DMS114 treated with DMSO at 0.1 percent for 48 hours (cell line): ENCODE data around the gene ABHD14A.

Experiments
- DNase-seq: peaks from one replicate; lab custom pipeline; 2025; ENCODE audit not compliant: unreplicated experiment; lab: John Stamatoyannopoulos, UW

Gene ABHD14A

DNA sequence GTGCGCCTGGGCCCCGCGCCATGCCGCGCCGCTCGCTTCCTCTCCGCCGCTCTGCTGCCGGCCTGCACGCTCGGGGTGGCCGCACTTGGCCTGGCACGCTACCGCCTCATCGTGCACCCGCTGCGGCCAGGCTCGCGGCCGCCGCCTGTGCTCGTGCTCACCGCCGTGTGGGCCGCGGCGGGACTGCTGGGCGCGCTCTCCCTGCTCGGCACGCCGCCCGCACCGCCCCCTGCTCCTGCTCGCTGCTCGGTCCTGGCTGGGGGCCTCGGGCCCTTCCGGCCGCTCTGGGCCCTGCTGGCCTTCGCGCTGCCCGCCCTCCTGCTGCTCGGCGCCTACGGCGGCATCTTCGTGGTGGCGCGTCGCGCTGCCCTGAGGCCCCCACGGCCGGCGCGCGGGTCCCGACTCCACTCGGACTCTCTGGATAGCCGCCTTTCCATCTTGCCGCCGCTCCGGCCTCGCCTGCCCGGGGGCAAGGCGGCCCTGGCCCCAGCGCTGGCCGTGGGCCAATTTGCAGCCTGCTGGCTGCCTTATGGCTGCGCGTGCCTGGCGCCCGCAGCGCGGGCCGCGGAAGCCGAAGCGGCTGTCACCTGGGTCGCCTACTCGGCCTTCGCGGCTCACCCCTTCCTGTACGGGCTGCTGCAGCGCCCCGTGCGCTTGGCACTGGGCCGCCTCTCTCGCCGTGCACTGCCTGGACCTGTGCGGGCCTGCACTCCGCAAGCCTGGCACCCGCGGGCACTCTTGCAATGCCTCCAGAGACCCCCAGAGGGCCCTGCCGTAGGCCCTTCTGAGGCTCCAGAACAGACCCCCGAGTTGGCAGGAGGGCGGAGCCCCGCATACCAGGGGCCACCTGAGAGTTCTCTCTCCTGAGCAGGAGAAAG lies 18.7 kb upstream of the ABHD14A start:
- no peak for DNase-seq

GRCh38 chr3:51957520-51958205 lies 17.2 kb upstream of the ABHD14A start:
- no peak for DNase-seq

GRCh38 chr3:51958603-51959521 lies 16.0 kb upstream of the ABHD14A start:
- DNase-seq, result no peak

- DNase-seq, result no peak
Observed at GRCh38 chr3:51959651-51960050, 15.2 kb upstream of the ABHD14A start.

DNA sequence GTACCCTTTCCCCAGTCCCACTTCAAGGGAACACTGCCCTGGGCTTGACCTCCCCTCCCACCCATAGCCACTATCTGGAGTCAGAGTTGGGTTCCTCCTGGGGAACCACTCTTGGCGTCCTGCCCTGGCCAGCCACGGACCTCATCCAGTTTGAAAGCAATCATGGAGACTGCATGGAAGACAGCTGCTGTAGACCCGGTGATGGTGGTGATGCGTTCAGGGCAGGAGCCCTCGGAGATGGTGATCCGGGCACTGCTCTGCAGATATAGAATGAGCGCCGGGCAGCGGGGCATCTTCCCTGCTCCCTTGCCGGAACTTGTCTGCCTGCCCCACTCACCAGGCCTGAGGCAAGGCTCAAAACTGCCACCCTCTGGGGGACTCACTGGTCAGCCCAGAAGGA lies 14.5 kb upstream of the ABHD14A start:
- no peak for DNase-seq

GRCh38 chr3:51961011-51961410 lies 13.9 kb upstream of the ABHD14A start:
- DNase-seq, result no peak

GRCh38 chr3:51961602-51962569 lies 13.0 kb upstream of the ABHD14A start:
- no peak for DNase-seq

DNA sequence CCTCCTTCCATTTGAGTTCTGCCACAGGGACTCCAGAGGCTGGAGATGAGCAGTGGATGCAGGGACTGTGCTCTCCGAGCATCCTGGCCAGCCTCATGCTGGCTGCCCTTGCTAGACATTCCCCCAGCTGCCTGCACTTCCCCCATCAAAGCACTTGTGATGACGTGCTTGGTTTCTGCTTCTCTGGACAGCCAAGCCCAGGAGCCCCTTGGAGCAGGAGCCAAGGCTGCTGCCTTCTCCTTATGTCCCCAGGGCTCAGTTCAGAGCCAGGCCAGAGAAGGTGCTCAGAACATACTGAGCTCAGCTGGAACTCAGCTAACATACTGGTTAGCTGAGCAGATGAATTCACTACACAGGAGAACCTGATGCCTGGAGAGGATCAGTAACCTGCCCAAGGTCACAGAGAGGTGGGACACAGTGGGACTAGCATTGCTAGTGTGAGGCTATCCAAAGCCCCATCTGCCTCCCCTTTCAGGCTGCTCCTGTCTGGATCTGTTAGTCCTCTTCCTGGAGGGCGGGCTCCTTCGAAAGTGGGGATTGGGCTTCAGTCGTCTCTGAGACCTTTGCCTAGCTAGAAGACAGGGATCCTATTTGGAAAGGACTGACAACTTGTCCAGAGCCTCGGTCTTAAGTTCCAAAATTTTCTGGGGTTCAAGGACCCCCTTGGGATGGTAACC lies 11.9 kb upstream of the ABHD14A start:
- no peak for DNase-seq

GRCh38 chr3:51963951-51964451 lies 10.9 kb upstream of the ABHD14A start:
- no peak for DNase-seq

GRCh38 chr3:51964521-51964920 lies 10.3 kb upstream of the ABHD14A start:
- no peak for DNase-seq

DNA sequence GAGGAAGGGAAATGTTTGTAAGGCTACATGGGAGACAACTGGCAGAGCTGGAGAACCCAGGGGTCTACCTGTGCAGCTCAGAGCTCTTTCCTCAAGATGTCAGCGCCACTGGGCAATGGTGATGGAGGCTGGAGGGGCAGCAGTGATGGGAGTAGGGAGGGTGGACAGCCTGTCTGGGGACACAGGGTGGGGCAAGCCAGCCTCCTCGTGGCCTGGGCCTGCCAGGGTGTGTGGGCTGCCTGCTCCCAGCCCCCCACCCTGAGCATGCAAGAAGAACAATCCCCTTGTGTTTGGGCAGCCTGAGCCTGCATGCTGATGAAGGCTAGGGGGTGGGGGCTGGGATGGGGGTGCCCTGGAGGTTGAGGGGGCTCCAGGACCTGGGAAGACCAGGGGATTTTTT lies 8.8 kb upstream of the ABHD14A start:
- no peak for DNase-seq

DNA sequence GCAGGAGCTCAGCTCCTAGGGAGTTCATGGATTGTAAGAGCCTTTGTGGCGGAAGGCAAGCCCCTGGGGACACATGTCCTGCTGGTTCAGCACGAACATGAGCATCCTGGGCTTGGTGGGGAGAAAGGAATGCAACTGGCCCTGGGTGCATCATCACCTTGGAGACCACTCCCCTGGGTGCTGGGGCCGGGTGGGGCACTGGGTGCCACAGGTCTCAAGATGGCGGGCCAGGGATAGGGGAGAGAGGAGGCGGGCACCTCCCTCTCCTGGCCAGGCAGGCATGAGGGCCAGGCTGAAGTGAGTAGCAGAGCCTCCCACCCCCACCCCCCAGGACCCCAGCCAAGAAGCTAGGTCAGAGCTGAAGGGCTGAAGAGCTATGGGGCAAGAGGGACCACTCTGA lies 8.4 kb upstream of the ABHD14A start:
- no peak for DNase-seq

DNA sequence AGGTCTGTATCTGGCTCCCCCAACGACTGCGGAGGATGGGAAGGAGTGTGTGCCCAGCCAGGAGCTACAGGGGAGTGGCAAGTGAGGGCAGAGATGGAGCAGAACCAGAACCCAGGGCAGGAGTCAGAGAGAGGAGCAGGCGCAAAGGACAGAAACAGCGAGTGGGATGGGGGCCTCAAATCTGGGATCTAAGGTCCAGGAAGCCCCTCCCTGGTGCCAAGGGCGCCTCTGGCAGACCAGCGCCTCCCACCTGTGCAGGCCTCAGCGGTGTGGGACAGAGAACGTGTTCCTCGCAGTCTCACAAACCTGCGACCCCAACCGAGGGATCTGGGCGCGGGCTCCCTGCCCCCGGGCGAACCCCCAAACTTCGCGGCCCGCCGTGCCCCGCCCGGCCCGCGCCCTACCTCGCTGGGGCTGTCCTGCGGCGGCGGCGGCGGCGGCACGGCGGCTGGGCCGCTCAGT lies 7.9 kb upstream of the ABHD14A start:
- no peak for DNase-seq

GRCh38 chr3:51967384-51968169 lies 7.3 kb upstream of the ABHD14A start, which contains the start of gene PCBP4:
PCBP4 (minus strand) TSS chr3:51967454; CDS start chr3:51961240, 6,214 bp downstream.
- DNase-seq, result no peak

GRCh38 chr3:51968170-51968775 lies 6.6 kb upstream of the ABHD14A start:
- no peak for DNase-seq

DNA sequence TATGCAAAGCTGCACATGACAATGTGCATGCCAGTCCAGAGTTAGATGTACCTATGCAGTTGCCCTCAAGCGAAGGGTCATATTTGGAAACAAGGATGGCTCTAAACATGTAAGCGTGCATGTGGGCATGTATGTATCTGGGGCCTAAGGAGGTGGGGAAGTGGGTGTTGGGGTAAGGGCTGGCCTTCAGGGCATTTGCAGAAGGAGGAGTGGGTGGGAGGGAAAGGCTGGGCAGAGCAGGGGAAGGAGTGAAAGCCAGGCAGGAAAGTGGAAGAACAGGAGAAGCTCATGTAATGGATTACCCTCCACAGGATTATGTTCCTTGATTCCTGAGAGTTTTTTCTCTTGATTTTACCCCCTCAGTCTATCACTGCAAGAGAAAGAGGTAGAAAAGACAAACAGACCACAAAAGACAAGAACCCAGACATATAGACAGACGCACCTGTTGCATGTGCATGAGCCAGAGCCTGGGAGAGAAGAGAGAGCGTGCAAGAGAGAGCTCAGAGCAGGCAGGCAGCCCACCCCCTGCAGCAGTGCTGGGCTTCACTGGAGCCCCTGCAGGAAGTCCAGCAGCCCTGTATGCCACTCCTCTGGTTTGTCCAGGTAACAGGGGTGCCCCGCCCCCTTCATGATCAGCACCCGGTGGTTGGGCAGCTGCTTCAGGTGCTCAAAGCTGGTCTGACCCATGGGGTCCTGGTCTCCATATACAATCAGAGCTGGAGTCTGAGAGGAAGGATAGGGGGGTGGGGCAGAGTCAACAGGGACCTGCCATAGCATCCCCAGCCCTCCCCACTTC lies 5.8 kb upstream of the ABHD14A start:
- no peak for DNase-seq

DNA sequence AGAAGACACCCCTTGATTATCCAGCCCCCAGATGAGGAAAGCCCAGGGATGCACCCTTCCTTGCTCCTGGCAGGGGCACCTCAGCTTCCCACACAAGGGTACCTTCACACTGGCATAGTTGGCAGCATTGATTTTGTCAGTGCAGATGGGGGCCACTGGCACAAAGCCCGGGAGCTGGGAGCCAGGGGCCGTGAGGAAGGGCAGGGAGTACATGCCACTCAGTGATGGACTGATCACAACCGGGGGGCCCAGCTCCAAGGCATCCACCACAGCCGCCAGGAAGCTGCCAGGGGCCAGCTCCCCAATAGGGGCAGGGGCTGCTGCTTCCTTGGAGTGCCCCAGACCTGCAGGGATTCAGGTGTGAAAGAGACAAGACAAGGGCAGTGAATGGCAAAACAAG lies 5.0 kb upstream of the ABHD14A start:
- DNase-seq, result no peak
